OCI-LY7 (cell line): Measurements from ENCODE around the gene SIRT6.

Experiments used
- EZH2phosphoT487 ChIP-seq: fragments of 200-600 bp; sonication (generic); IDR thresholded peaks from 2 replicates; pipeline ENCODE4 v1.6.1; 2018; ENCODE audit warnings: low read depth, borderline replicate concordance, mild to moderate bottlenecking, mixed run types, antibody characterized with exemption, low read length, moderate library complexity, mixed read lengths
- TF ChIP-seq, protein P1 (sequence below): fragments of 200-600 bp; sonication (generic); conservative IDR thresholded peaks from 2 replicates; pipeline ENCODE4 v1.5.1; 2014; ENCODE audit warnings: mild to moderate bottlenecking, antibody characterized with exemption, low read length, moderate library complexity, mixed read lengths

- TF ChIP-seq, protein P1, sequence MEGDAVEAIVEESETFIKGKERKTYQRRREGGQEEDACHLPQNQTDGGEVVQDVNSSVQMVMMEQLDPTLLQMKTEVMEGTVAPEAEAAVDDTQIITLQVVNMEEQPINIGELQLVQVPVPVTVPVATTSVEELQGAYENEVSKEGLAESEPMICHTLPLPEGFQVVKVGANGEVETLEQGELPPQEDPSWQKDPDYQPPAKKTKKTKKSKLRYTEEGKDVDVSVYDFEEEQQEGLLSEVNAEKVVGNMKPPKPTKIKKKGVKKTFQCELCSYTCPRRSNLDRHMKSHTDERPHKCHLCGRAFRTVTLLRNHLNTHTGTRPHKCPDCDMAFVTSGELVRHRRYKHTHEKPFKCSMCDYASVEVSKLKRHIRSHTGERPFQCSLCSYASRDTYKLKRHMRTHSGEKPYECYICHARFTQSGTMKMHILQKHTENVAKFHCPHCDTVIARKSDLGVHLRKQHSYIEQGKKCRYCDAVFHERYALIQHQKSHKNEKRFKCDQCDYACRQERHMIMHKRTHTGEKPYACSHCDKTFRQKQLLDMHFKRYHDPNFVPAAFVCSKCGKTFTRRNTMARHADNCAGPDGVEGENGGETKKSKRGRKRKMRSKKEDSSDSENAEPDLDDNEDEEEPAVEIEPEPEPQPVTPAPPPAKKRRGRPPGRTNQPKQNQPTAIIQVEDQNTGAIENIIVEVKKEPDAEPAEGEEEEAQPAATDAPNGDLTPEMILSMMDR, result no peak
- TF ChIP-seq EZH2phosphoT487, result no peak
These were observed 8.7 kb downstream of the SIRT6 start for GRCh38 chr19:4173479-4174212.
